ENCODE measurements around the gene TAB3.

DNA sequence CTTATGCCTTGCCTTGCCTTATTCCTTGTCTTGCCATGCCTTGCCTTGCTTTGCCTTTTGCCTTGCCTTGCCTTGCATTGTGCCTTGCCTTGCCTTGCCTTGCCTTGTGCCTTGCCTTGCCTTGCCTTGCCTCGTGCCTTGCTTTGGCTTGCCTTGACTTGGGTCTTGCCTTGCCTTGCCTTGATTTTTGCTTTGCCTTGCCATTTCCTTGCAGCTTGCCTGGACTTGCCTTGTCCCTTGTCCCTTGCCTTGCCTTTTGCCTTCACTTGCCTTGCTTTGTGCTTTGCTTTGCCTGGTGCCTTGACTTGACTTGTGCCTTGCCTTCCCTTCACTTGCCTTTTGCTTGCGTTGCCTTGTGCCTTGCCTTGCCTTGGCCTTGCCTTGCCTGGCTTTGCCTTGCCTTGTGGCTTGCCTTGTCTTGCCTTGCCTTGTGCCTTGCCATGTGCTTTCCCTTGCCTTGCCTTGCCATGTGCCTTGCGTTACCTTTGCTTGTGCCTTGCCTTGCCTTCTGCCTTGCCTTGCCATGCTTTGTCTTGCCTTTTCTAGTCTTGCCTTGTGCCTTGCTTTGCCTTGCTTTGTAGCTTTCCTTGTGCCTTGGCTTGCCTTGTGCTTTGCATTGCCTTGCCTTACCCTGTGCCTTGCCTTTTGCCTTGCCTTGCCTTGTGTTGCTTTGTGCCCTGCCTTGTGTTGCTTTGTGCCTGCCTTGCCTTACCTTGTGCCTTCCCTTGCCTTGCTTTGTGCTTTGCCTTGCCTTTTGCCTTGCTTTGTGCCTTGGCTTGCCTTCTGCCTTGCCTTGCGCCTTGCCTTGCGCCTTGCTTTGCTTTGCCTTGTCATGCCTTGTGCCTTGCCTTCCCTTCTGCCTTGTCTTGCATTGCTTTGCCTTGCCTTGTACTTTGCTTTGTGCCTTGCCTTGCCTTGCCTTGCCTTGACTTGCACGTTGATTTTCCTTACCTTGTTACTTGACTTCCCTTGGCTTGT lies 92.8 kb downstream of the TAB3 start:
- TF ChIP-seq FEZF1 (tag by site-specific recombination; IDR thresholded peaks at IDR 0.05), result no peak
- no peak for TF ChIP-seq ZNF23 (tag by site-specific recombination; IDR thresholded peaks at IDR 0.05; ENCODE audit: borderline replicate concordance)
- no peak for TF ChIP-seq ZNF302 (tag by site-specific recombination; IDR thresholded peaks at IDR 0.05; ENCODE audit: low read depth)
- TF ChIP-seq, protein P1, sequence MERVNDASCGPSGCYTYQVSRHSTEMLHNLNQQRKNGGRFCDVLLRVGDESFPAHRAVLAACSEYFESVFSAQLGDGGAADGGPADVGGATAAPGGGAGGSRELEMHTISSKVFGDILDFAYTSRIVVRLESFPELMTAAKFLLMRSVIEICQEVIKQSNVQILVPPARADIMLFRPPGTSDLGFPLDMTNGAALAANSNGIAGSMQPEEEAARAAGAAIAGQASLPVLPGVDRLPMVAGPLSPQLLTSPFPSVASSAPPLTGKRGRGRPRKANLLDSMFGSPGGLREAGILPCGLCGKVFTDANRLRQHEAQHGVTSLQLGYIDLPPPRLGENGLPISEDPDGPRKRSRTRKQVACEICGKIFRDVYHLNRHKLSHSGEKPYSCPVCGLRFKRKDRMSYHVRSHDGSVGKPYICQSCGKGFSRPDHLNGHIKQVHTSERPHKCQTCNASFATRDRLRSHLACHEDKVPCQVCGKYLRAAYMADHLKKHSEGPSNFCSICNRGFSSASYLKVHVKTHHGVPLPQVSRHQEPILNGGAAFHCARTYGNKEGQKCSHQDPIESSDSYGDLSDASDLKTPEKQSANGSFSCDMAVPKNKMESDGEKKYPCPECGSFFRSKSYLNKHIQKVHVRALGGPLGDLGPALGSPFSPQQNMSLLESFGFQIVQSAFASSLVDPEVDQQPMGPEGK (tag by site-specific recombination; IDR thresholded peaks at IDR 0.05), result no peak
- TF ChIP-seq, protein P2, sequence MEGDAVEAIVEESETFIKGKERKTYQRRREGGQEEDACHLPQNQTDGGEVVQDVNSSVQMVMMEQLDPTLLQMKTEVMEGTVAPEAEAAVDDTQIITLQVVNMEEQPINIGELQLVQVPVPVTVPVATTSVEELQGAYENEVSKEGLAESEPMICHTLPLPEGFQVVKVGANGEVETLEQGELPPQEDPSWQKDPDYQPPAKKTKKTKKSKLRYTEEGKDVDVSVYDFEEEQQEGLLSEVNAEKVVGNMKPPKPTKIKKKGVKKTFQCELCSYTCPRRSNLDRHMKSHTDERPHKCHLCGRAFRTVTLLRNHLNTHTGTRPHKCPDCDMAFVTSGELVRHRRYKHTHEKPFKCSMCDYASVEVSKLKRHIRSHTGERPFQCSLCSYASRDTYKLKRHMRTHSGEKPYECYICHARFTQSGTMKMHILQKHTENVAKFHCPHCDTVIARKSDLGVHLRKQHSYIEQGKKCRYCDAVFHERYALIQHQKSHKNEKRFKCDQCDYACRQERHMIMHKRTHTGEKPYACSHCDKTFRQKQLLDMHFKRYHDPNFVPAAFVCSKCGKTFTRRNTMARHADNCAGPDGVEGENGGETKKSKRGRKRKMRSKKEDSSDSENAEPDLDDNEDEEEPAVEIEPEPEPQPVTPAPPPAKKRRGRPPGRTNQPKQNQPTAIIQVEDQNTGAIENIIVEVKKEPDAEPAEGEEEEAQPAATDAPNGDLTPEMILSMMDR (tag by site-specific recombination; IDR thresholded peaks at IDR 0.05), result no peak
- TF ChIP-seq, protein P3, sequence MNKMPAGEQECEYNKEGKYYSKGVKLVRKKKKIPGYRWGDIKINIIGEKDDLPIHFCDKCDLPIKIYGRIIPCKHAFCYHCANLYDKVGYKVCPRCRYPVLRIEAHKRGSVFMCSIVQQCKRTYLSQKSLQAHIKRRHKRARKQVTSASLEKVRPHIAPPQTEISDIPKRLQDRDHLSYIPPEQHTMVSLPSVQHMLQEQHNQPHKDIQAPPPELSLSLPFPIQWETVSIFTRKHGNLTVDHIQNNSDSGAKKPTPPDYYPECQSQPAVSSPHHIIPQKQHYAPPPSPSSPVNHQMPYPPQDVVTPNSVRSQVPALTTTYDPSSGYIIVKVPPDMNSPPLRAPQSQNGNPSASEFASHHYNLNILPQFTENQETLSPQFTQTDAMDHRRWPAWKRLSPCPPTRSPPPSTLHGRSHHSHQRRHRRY (tag by site-specific recombination; IDR thresholded peaks at IDR 0.05), result no peak
- TF ChIP-seq, protein P4, sequence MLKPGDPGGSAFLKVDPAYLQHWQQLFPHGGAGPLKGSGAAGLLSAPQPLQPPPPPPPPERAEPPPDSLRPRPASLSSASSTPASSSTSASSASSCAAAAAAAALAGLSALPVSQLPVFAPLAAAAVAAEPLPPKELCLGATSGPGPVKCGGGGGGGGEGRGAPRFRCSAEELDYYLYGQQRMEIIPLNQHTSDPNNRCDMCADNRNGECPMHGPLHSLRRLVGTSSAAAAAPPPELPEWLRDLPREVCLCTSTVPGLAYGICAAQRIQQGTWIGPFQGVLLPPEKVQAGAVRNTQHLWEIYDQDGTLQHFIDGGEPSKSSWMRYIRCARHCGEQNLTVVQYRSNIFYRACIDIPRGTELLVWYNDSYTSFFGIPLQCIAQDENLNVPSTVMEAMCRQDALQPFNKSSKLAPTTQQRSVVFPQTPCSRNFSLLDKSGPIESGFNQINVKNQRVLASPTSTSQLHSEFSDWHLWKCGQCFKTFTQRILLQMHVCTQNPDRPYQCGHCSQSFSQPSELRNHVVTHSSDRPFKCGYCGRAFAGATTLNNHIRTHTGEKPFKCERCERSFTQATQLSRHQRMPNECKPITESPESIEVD (tag by site-specific recombination; IDR thresholded peaks at IDR 0.05), result no peak
- no peak for TF ChIP-seq ZSCAN23 (tag by site-specific recombination; IDR thresholded peaks at IDR 0.05)
- no peak for TF ChIP-seq ZEB2 (tag by site-specific recombination; IDR thresholded peaks at IDR 0.05)
- no peak for TF ChIP-seq GLI4 (tag by site-specific recombination; IDR thresholded peaks at IDR 0.05)

Data from HEK293 (cell line).